Activated naive CD8-positive, alpha-beta T cell treated with anti-CD3 and anti-CD28 coated beads, Interleukin-2, amount 10 ng/mL, durations not matched to agents 7 days and 5 days (primary cell): ENCODE measurements around the gene CCDC71. TPM values are rescaled to one million over a fixed set of nuclear protein-coding genes. Genes with fewer than 3 reads are reported as not detected.

Source experiments
- ATAC-seq: fragments of 150-1000 bp; cut with Tn5 transposase; one replicate; pipeline ENCODE4 v1.10.0; 2021; ENCODE audit warnings: low read depth, moderate library complexity
- POLR2A ChIA-PET: fragments of 350-600 bp; sonication (Branson Sonifier 250); formaldehyde crosslinking; loops from one replicate; lab custom pipeline; 2021; ENCODE audit warnings: antibody characterized with exemption; lab: Charles Lee
- DNase-seq: peaks from one replicate; pipeline ENCODE4 v3.0.0; 2021
- H3K27ac Mint-ChIP-seq: one replicate; pipeline ENCODE4 v1.8.0; 2022; ENCODE audit warnings: mild to moderate bottlenecking, mixed read lengths
- H3K27me3 Mint-ChIP-seq: one replicate; pipeline ENCODE4 v1.8.0; 2022; ENCODE audit warnings: mild to moderate bottlenecking, moderate library complexity, mixed read lengths
- H3K36me3 Mint-ChIP-seq: one replicate; pipeline ENCODE4 v1.8.0; 2021; ENCODE audit warnings: mild to moderate bottlenecking, mixed read lengths
- H3K4me1 Mint-ChIP-seq: one replicate; pipeline ENCODE4 v1.8.0; 2021; ENCODE audit warnings: mixed read lengths
- H3K4me3 Mint-ChIP-seq: one replicate; pipeline ENCODE4 v1.8.0; 2022; ENCODE audit warnings: mild to moderate bottlenecking, moderate library complexity, mixed read lengths
- H3K9me3 Mint-ChIP-seq: one replicate; pipeline ENCODE4 v1.8.0; 2021; ENCODE audit warnings: mixed read lengths
- total RNA-seq, 2 experiments: library from RNA; stranded (reverse); gene quantifications; one replicate each; pipeline ENCODE4 v1.2.3, GENCODE V29; 2021

CCDC71 gene
- total RNA-seq, 2 experiments from 2014 or later, result 27.5 to 29.2 TPM

DNA sequence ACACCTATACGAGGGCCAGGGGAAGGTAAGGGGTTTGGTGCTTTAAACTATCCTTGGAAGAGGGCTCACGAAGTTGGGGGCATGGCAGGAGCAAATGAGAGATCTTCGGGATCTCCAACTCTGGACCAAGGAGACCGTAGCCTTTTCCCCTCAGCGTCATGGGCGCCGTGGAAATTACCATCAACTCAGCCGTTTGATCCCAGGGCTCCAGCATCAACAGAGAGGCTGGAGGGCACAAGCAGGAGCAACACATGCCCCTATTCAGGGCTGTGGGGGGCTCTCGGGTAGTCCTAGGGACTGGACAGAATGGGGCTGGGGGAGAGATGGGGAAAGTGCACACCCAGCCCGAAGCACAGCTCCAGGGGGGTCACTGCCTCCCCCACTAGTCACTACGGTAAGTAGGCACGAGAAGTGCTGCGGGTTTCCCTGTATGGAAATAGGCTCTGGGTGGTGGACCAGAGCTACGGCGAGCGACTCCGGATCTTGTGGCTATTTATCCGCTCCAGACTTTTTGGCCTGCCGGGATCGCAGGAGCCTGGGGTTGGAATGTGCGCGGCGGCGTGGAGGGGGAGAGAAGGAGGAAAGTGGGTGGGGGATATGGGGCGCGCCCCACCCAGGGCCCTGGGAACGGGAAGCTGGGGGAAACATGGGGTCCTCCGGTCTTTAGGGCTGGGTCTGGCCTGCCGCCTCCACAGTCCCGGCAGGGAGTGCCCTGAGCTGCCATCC lies 32.7 kb downstream of the CCDC71 start:
- H3K27me3 Mint-ChIP-seq, result peaks cover 16% of the 10 kb centered on the region
- H3K4me1 Mint-ChIP-seq, result peaks cover 3% of the 10 kb centered on the region
- H3K9me3 Mint-ChIP-seq, result no peaks in the 10 kb centered on the region
- ATAC-seq (no peak), DNase-seq (no peak)
- H3K36me3 Mint-ChIP-seq, result no peaks in the 10 kb centered on the region
- POLR2A ChIA-PET, result no interaction called here
- H3K4me3 Mint-ChIP-seq, result no peak overlapping the region
- H3K27ac Mint-ChIP-seq, result no peak overlapping the region

DNA sequence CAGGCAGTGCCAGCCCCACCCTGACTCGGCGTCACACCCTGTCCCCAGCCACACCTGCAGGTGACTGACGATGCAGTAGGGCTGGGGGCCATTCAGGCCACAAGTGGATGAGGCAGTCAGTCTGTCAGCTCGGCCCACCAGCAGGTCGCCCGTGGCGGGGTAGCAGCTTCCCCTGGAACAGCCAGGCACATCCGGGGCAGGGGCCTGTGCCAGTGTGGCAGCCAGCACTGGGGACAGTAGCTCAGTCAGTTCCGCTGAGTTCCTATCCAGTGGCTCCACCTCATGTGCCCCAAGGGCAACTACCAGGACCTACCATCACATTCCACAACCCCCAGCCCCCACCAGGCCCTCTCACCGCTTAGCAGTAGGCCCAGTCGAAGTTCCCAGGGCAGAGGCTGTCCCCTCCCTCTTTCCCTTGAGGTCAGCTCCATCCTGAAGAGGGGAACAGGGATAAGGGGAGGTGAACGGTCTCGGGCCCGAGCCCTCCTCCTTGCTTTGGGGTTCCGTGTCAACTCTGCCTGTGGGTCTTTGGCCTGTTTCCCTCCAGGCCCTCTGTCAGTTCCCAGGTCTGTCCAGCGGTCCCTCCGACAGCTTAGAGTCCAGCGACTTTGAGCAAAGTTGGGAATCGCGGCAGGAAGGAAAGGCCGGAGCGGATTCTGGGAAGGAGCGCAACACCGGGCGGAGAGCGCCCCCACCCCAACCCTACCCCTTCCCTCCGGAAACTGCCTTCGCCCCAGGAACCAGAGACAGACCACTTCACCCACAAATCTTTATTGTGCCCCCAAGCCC lies 33.5 kb downstream of the CCDC71 start, which contains the start of gene LAMB2:
Gene LAMB2, minus strand, starts transcription at position 614 of the 789 bp plus-strand sequence. Its CDS starts 183 bp downstream, at position 431.
- ATAC-seq, result no peak
- Mint-ChIP-seq H3K4me1 (peaks cover 3% of the 10 kb centered on the region), H3K4me3 (no peak within 1 kb of the TSS), H3K27ac (no peak within 1 kb of the TSS), H3K36me3 (no peaks in the 10 kb centered on the region), H3K9me3 (no peaks in the 10 kb centered on the region), H3K27me3 (peaks cover 16% of the 10 kb centered on the region)
- DNase-seq, result no peak
- POLR2A ChIA-PET, result no interaction called here

DNA sequence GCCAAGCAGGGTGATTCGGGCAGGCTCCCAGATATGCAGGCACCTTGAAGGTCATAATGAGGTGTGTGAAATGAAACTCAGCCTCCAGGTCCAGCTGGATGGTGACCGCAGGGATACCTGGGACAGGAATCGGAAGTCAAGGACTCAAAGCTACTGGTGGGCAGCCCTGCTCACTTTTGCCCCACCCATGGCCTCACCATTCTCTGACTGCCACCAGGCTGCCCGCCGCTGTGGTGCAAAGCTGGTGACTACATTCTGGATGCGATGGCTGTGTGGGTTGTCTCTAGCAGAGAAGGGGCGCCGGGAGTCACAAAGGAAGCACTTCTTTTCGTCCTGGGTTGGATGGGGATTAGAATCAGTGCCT lies 34.1 kb downstream of the CCDC71 start:
- H3K27ac Mint-ChIP-seq, result no peak overlapping the region
- H3K9me3 Mint-ChIP-seq, result no peaks in the 10 kb centered on the region
- POLR2A ChIA-PET, result no interaction called here
- H3K36me3 Mint-ChIP-seq, result no peaks in the 10 kb centered on the region
- peaks cover 3% of the 10 kb centered on the region for H3K4me1 Mint-ChIP-seq
- DNase-seq (no peak), ATAC-seq (no peak)
- no peak overlapping the region for H3K4me3 Mint-ChIP-seq
- H3K27me3 Mint-ChIP-seq, result peaks cover 16% of the 10 kb centered on the region

- Mint-ChIP-seq H3K4me1 (peaks cover 3% of the 10 kb centered on the region), H3K36me3 (no peaks in the 10 kb centered on the region), H3K9me3 (no peaks in the 10 kb centered on the region), H3K27ac (no peak overlapping the region), H3K4me3 (no peak overlapping the region), H3K27me3 (peaks cover 16% of the 10 kb centered on the region)
- no peak for ATAC-seq
- no peak for DNase-seq
- POLR2A ChIA-PET, result no interaction called here
Observed at GRCh38 chr3:49131576-49131975, 34.6 kb downstream of the CCDC71 start.

DNA sequence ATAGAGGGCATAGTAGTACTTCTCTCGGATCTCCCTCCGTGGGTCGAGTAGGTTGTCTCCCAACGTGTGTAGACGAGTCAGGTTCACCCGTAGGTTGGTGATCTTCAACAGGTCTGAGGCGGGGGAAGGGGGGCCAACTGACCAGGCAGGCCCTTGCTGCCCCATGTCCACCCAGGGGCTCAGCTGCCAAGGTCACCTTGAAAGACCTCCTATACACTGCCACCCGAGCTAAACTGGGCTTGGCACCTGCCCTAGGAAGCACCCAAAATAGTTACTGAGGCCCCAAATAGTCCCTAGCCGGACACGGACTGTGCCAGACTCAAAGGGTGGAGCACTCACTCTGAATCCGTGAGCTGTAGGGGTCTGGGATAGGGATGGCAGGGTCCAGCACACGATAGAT lies 35.1 kb downstream of the CCDC71 start:
- H3K4me1 Mint-ChIP-seq, result peaks cover 3% of the 10 kb centered on the region
- no peaks in the 10 kb centered on the region for H3K36me3 Mint-ChIP-seq
- H3K27ac Mint-ChIP-seq, result no peak overlapping the region
- no peaks in the 10 kb centered on the region for H3K9me3 Mint-ChIP-seq
- POLR2A ChIA-PET, result no interaction called here
- H3K4me3 Mint-ChIP-seq, result no peak overlapping the region
- ATAC-seq (no peak), DNase-seq (no peak)
- peaks cover 16% of the 10 kb centered on the region for H3K27me3 Mint-ChIP-seq

DNA sequence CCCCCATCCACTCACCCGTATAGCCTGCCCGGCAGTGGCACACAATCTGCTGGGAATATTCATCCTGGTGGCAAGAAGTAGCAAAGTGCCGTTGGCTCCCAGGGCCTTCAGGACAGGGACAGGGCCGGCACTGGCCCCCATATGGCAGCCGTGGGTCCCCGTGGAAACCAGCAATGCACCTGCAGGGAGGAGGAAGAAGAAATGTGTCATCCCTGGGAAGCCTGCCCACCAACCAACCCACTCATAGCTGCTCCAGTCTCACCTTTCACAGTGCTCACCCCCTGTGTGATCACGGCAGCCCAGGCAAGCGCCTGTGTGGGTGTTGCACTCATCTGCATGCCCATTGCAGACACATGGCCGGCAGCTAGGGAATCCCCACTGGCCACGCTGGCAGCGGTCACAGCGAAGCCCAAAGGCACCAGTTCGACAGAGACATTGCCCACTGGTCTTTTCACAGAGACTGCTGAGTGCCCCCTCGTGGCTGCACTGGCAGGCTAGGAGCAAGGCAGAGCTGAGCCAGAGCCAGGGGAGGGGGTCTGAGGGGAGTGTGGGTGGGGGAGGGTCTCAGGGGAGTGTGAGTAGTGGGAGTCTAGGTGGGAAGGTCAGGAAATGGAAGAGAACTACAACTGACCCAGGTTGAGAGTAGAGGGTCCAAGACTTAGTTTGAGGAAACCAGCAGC lies 41.0 kb downstream of the CCDC71 start:
- H3K4me1 Mint-ChIP-seq, result peaks cover 4% of the 10 kb centered on the region
- POLR2A ChIA-PET, result no interaction called here

DNA sequence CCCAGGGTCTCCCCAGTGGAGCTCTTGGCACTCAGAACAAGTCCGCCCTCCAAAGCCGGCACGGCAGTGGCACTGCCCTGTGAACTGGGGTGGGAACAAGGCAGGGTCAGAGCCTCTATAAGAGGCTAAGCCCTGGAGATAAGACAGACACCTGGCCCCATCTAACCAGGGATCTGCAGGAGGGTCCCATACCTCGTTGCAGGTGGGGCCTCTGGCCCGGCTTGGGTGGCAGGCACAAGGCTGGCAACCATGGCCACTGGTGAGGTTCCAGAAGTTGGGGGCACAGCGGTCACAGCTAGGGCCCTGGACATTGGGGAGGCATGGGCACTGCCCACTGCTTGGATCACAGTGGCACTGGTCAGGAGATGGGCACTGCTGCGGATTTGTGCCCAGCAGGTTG lies 41.9 kb downstream of the CCDC71 start:
- POLR2A ChIA-PET, result no interaction called here

More for the DNA sequence above, 41.0 kb downstream of the CCDC71 start:
- Mint-ChIP-seq H3K27ac (no peak overlapping the region), H3K27me3 (no peaks in the 10 kb centered on the region), H3K4me3 (no peak overlapping the region), H3K36me3 (no peaks in the 10 kb centered on the region), H3K9me3 (no peaks in the 10 kb centered on the region)
- DNase-seq (no peak), ATAC-seq (no peak)

DNA sequence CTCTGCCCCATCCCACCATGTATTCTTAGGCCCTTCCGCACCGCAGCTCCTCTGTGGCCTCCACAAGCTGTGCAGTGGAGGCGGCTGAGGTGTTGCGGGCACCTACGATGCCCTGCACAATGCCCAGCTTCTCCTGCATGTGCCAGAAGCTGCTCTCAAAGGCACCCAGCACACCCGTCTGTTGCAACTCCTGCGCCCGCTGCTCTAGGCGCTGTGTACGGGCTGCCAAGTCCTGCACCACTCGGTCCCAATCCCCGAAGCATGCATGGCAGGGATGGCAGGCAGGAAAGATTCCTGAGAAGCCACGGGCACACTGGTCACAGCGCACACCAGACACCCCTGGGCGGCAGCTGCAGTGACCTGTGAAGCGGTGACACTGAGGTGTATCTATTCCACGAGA lies 42.4 kb downstream of the CCDC71 start:
- POLR2A ChIA-PET, result no interaction called here
- no peaks in the 10 kb centered on the region for H3K36me3 Mint-ChIP-seq
- no peak overlapping the region for H3K27ac Mint-ChIP-seq
- no peaks in the 10 kb centered on the region for H3K9me3 Mint-ChIP-seq
- ATAC-seq (no peak), DNase-seq (no peak)
- H3K4me3 Mint-ChIP-seq, result no peak overlapping the region
- peaks cover 5% of the 10 kb centered on the region for H3K4me1 Mint-ChIP-seq
- H3K27me3 Mint-ChIP-seq, result no peaks in the 10 kb centered on the region

More for the DNA sequence above, 41.9 kb downstream of the CCDC71 start:
- no peaks in the 10 kb centered on the region for H3K36me3 Mint-ChIP-seq
- no peaks in the 10 kb centered on the region for H3K27me3 Mint-ChIP-seq
- H3K4me1 Mint-ChIP-seq, result peaks cover 5% of the 10 kb centered on the region
- H3K9me3 Mint-ChIP-seq, result no peaks in the 10 kb centered on the region
- no peak for ATAC-seq
- no peak overlapping the region for H3K4me3 Mint-ChIP-seq
- H3K27ac Mint-ChIP-seq, result no peak overlapping the region
- no peak for DNase-seq

DNA sequence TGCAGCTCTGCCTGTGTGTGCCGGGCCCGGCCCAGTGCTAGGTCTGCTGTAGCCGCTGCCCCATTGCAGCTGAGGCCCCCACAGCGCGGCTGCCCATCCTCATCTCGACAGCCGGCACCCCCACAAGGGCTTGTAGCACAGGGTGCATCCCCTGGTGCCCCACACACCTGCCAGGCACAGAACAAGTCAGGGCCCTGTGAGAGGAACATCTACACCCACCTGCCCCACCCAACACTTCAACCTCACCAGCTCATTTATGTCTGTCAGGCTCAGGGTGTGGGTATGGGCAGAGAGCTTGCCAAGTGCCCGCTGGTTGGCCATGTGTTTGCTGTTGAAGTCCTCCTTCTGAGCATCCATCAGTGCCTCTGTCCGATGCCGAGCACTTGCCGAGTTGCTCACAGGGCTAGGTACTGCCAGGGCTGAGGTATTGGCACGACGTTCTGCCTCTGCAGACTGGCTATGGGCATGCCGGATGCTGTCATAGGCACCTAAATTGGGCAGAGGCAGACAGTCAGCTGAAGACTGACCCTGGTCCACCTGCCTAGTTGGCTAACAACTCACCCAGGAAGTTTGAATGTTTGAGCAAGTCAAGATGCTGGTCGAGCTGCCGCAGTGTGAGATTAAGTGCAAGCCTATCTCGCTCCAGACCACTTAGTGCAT lies 43.1 kb downstream of the CCDC71 start:
- no peaks in the 10 kb centered on the region for H3K27me3 Mint-ChIP-seq
- no peak overlapping the region for H3K4me3 Mint-ChIP-seq
- no peaks in the 10 kb centered on the region for H3K9me3 Mint-ChIP-seq
- H3K36me3 Mint-ChIP-seq, result no peaks in the 10 kb centered on the region
- no peak overlapping the region for H3K27ac Mint-ChIP-seq
- DNase-seq, result no peak
- H3K4me1 Mint-ChIP-seq, result peaks cover 5% of the 10 kb centered on the region
- POLR2A ChIA-PET, result no interaction called here
- ATAC-seq, result no peak

DNA sequence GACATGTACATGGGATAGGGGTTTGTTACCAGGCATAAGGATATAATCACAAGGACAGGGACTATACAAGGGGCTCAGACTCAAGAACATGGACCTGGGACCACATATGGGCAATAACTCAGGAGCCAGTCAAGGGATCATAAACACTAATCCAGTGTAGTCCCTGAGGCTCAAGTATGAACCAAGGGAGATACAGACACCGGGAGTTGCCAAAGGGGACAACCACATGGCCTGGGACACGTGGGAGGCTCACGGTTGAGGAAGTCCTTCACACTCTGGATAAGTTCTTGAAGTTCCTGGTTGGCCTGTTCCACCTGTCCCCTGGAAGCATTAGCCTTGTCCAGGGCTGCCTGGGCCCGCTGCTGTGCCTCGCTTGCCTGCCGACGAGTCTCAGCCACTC lies 43.7 kb downstream of the CCDC71 start:
- no peaks in the 10 kb centered on the region for H3K27me3 Mint-ChIP-seq
- peaks cover 5% of the 10 kb centered on the region for H3K4me1 Mint-ChIP-seq
- H3K27ac Mint-ChIP-seq, result no peak overlapping the region
- no peak overlapping the region for H3K4me3 Mint-ChIP-seq
- no peak for DNase-seq
- H3K9me3 Mint-ChIP-seq, result no peaks in the 10 kb centered on the region
- POLR2A ChIA-PET, result no interaction called here
- H3K36me3 Mint-ChIP-seq, result peaks cover 3% of the 10 kb centered on the region
- no peak for ATAC-seq

GRCh38 chr3:49122022-49122421 lies 44.1 kb downstream of the CCDC71 start:
- H3K4me1 Mint-ChIP-seq, result peaks cover 5% of the 10 kb centered on the region
- peak overlapping the region; percentile 89 for H3K27ac Mint-ChIP-seq
- POLR2A ChIA-PET, result interaction anchor here (2.2 to 4.7 kb wide), 3 partner anchors 28 to 132 kb away, joined by 9 to 55 read pairs (median 17); partner anchors contain the start of genes NDUFAF3, P4HTM and QRICH1

GRCh38 chr3:49121132-49121736 lies 44.9 kb downstream of the CCDC71 start:
- peaks cover 8% of the 10 kb centered on the region for H3K36me3 Mint-ChIP-seq
- POLR2A ChIA-PET, result interaction anchor here (0.7 to 4.7 kb wide), 13 partner anchors 10 to 349 kb away, joined by 3 to 55 read pairs (median 4); partner anchors contain the start of genes DAG1, NDUFAF3, P4HTM and QARS1
- ATAC-seq (no peak), DNase-seq (no peak)
- H3K4me3 Mint-ChIP-seq, result peak overlapping the region; percentile 92
- peak overlapping the region; percentile 89 for H3K27ac Mint-ChIP-seq
- H3K27me3 Mint-ChIP-seq, result no peaks in the 10 kb centered on the region
- no peaks in the 10 kb centered on the region for H3K9me3 Mint-ChIP-seq
- peaks cover 5% of the 10 kb centered on the region for H3K4me1 Mint-ChIP-seq

More at GRCh38 chr3:49122022-49122421, 44.1 kb downstream of the CCDC71 start:
- Mint-ChIP-seq H3K36me3 (peaks cover 3% of the 10 kb centered on the region), H3K27me3 (no peaks in the 10 kb centered on the region), H3K4me3 (no peak overlapping the region), H3K9me3 (no peaks in the 10 kb centered on the region)
- ATAC-seq (no peak), DNase-seq (no peak)
